Trophoblast cell (in vitro differentiated cells and primary cell): ENCODE measurements around the gene KCNK3.

Experiments used
- DNase-seq, 2 donors: peaks; one replicate each; pipeline ENCODE4 v3.0.0-alpha.2; 2016
- H2AFZ ChIP-seq: 2 replicates; pipeline ENCODE4 v1.6.1; 2013; ENCODE audit warnings: low read length, moderate library complexity, mild to moderate bottlenecking; ENCODE audit not compliant: insufficient read depth, poor library complexity
- H2AK5ac ChIP-seq: 2 replicates; pipeline ENCODE4 v1.6.1; 2013; ENCODE audit warnings: mild to moderate bottlenecking, low read length
- H2BK120ac ChIP-seq: 2 replicates; pipeline ENCODE4 v1.6.1; 2013; ENCODE audit warnings: low read length, mild to moderate bottlenecking, moderate library complexity; ENCODE audit not compliant: insufficient read depth, poor library complexity
- H2BK12ac ChIP-seq: 2 replicates; pipeline ENCODE4 v1.6.1; 2013; ENCODE audit warnings: mild to moderate bottlenecking, low read length, moderate library complexity
- H2BK5ac ChIP-seq: 2 replicates; pipeline ENCODE4 v1.6.1; 2013; ENCODE audit warnings: low read length, low read depth, moderate library complexity, mild to moderate bottlenecking; ENCODE audit not compliant: poor library complexity
- H3K14ac ChIP-seq: 2 replicates; pipeline ENCODE4 v1.6.1; 2013; ENCODE audit warnings: mild to moderate bottlenecking, low read length
- H3K18ac ChIP-seq: 2 replicates; pipeline ENCODE4 v1.6.1; 2013; ENCODE audit warnings: mild to moderate bottlenecking, low read length
- H3K23ac ChIP-seq: 2 replicates; pipeline ENCODE4 v1.6.1; 2013; ENCODE audit warnings: low read length
- H3K27ac ChIP-seq: 2 replicates; pipeline ENCODE4 v1.5.1; 2013; ENCODE audit warnings: low read depth, mild to moderate bottlenecking, inconsistent platforms, low read length, moderate library complexity
- H3K27me3 ChIP-seq: 2 replicates; pipeline ENCODE4 v1.6.1; 2013; ENCODE audit warnings: inconsistent platforms, mild to moderate bottlenecking, low read length, moderate library complexity; ENCODE audit not compliant: insufficient read depth
- H3K36me3 ChIP-seq, 2 experiments: 1 replicate in 1 of 2; 2 replicates in 1 of 2; pipeline ENCODE4 v1.6.1; 2013; ENCODE audit warnings: low read length in 2 of 2, mild to moderate bottlenecking in 2 of 2, moderate library complexity in 1 of 2; ENCODE audit not compliant: insufficient read depth in 2 of 2, control insufficient read depth in 1 of 2
- H3K4ac ChIP-seq: 2 replicates; pipeline ENCODE4 v1.6.1; 2013; ENCODE audit warnings: low read depth, mild to moderate bottlenecking, low read length, moderate library complexity
- H3K4me1 ChIP-seq, 2 experiments: 1 replicate in 1 of 2; 2 replicates in 1 of 2; pipeline ENCODE4 v1.6.1; 2013; ENCODE audit warnings: low read length in 2 of 2, mild to moderate bottlenecking in 2 of 2, moderate library complexity in 1 of 2; ENCODE audit not compliant: insufficient read depth in 2 of 2, control insufficient read depth in 1 of 2
- H3K4me2 ChIP-seq: 2 replicates; pipeline ENCODE4 v1.6.1; 2013; ENCODE audit warnings: inconsistent platforms, mild to moderate bottlenecking, low read length, moderate library complexity
- H3K4me3 ChIP-seq: 2 replicates; pipeline ENCODE4 v1.5.1; 2013; ENCODE audit warnings: mild to moderate bottlenecking, low read depth, low read length, inconsistent platforms
- H3K79me1 ChIP-seq: one replicate; pipeline ENCODE4 v1.6.1; 2013; ENCODE audit warnings: low read length
- H3K79me2 ChIP-seq: 2 replicates; pipeline ENCODE4 v1.6.1; 2013; ENCODE audit warnings: low read length, mild to moderate bottlenecking; ENCODE audit not compliant: control insufficient read depth, insufficient read depth, poor library complexity
- H3K9ac ChIP-seq: 2 replicates; pipeline ENCODE4 v1.6.1; 2013; ENCODE audit warnings: mild to moderate bottlenecking, low read length
- H3K9me3 ChIP-seq: 2 replicates; pipeline ENCODE4 v1.6.1; 2013; ENCODE audit warnings: low read depth, mild to moderate bottlenecking, control low read depth, inconsistent platforms, low read length; ENCODE audit not compliant: insufficient read depth
- H4K12ac ChIP-seq: 2 replicates; pipeline ENCODE4 v1.6.1; 2013; ENCODE audit warnings: low read depth, mild to moderate bottlenecking, low read length, moderate library complexity
- H4K8ac ChIP-seq: 2 replicates; pipeline ENCODE4 v1.6.1; 2013; ENCODE audit warnings: low read depth, mild to moderate bottlenecking, low read length, moderate library complexity
- H4K91ac ChIP-seq: one replicate; pipeline ENCODE4 v1.6.1; 2013; ENCODE audit warnings: low read depth, mild to moderate bottlenecking, low read length, moderate library complexity
- WGBS: extraction: QIAGEN DNeasy Blood & Tissue Kit; methylation state at CpG from one replicate; pipeline ENCODE4 v1.1.7; 2013; ENCODE audit warnings: missing lambda C conversion rate; ENCODE audit not compliant: insufficient read length, insufficient coverage; ENCODE audit errors: extremely low coverage; 5-methylcytosine and 5-hydroxymethylcytosine counted together

Gene KCNK3

DNA sequence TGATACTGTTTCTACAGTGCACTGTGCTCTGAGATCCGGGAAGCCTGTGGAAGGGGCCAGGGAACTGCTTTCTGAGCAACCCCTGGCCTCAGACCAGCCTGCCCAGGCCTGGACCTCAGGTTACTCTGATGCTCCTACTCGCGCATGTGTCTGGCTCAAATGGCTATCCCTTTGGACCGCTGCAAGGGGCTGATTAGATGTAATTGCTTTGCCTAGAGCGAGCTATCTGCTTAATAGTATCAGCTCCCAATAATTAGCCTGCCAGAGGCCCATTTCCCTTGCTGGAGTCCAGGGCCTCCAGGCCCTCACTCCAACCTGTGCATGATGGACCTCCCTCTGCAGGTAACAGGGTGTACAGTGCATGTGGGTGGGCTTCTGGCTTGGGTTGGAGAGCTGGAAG is 7.2 kb upstream of the KCNK3 start:
- H2BK12ac ChIP-seq = no peak overlapping the region
- no peaks in the 10 kb centered on the region for H3K79me2 ChIP-seq
- H3K14ac ChIP-seq = no peak overlapping the region
- H3K9me3 ChIP-seq = no peaks in the 10 kb centered on the region
- H3K36me3 ChIP-seq = no peaks in the 10 kb centered on the region
- no peaks in the 10 kb centered on the region for H3K79me1 ChIP-seq
- DNase-seq = no peak
- no peak overlapping the region for H2BK5ac ChIP-seq
- no peak overlapping the region for H3K27ac ChIP-seq
- no peak overlapping the region for H3K23ac ChIP-seq
- H3K4ac ChIP-seq = no peak overlapping the region
- no peak overlapping the region for H3K4me3 ChIP-seq
- no peak overlapping the region for H4K12ac ChIP-seq
- H4K8ac ChIP-seq = no peak overlapping the region
- H4K91ac ChIP-seq = no peak overlapping the region
- H3K4me1 ChIP-seq = peaks cover 6 to 7% of the 10 kb centered on the region in 2 experiments
- no peak overlapping the region for H2AFZ ChIP-seq
- H3K18ac ChIP-seq = no peak overlapping the region
- no peak overlapping the region for H2BK120ac ChIP-seq
- H3K9ac ChIP-seq = no peak overlapping the region
- H3K4me2 ChIP-seq = no peak overlapping the region
- H2AK5ac ChIP-seq = no peak overlapping the region
- no CpG with 5 or more reads among the region's 5 CpGs for WGBS
- no peaks in the 10 kb centered on the region for H3K27me3 ChIP-seq

DNA sequence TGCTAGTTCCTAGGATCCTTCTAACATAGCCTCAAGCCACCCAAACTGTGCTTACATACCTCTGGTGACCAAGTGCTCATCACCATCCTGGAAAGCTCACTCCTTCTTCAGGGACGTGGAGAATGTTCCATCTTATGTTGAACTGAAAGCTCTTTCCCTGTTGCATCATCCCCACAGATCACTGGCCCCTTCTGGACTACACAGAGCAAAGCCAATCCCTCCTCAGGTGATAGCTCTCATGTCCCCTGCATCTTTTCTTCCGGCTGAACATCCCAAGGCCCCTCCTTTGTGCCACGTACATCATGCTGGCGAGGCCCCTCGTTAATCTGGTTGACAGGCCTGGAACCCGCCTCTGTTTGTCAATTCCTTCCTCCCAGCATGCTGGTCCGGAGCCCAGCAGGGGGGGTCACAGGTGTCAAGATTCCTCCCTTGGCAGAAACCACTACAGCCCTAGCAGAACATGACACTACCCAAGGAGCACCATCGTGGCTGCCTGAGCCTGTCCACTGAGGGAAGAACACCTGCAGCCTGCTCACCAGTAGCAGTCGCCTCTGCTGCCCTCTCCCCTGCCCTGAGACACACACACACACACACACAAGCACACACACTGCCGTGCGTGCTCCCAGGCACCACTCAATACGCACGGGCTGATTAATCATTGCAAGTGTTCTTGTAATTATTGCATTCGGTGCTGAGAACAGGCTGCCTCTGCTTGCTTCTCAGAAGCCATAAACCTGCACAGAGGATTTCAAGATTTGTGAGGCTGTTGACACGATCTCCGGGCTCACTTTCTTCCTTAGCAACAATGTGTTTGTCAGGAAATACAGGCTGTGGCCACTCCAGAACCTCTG is 6.3 kb upstream of the KCNK3 start:
- no peak overlapping the region for H3K4me2 ChIP-seq
- no peak overlapping the region for H2BK12ac ChIP-seq
- no peak overlapping the region for H2AK5ac ChIP-seq
- H4K8ac ChIP-seq = no peak overlapping the region
- H2BK120ac ChIP-seq = no peak overlapping the region
- no peak overlapping the region for H3K14ac ChIP-seq
- no peak overlapping the region for H4K91ac ChIP-seq
- H3K4me3 ChIP-seq = no peak overlapping the region
- H2BK5ac ChIP-seq = no peak overlapping the region
- no peaks in the 10 kb centered on the region for H3K79me1 ChIP-seq
- no peak overlapping the region for H4K12ac ChIP-seq
- H3K79me2 ChIP-seq = no peaks in the 10 kb centered on the region
- WGBS = no CpG with 5 or more reads among the region's 16 CpGs
- H3K36me3 ChIP-seq = no peaks in the 10 kb centered on the region
- H3K23ac ChIP-seq = no peak overlapping the region
- no peak overlapping the region for H3K4ac ChIP-seq
- H3K4me1 ChIP-seq = peaks cover 6 to 7% of the 10 kb centered on the region in 2 experiments
- no peak overlapping the region for H3K27ac ChIP-seq
- DNase-seq = no peak
- no peak overlapping the region for H3K18ac ChIP-seq
- no peak overlapping the region for H3K9ac ChIP-seq
- H3K9me3 ChIP-seq = no peaks in the 10 kb centered on the region
- H2AFZ ChIP-seq = no peak overlapping the region
- no peaks in the 10 kb centered on the region for H3K27me3 ChIP-seq

DNA sequence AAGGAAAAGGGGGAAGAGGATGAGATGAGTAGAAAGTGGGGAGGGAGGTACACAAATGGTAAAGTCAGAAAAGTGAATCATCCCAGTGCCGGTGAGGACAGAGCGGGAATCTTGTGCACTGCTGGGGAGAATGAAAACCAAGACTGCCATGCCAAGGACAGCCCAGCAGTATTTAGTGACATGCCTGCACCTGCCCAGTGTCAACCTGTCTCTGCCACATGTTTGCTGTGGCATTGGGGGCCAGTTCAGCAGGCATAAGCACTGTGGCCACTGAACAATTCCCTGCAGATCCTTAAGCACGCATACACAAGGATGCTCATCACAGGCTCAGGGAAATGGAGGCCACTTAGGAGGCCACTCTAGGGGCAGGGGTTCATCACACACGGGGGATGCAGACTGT is 5.2 kb upstream of the KCNK3 start:
- Histone ChIP-seq H3K36me3 (no peaks in the 10 kb centered on the region), H3K23ac (no peak overlapping the region), H3K14ac (no peak overlapping the region), H2BK12ac (no peak overlapping the region), H3K79me2 (no peaks in the 10 kb centered on the region), H4K91ac (no peak overlapping the region), H4K12ac (no peak overlapping the region), H3K4me1 (peaks cover 4 to 5% of the 10 kb centered on the region in 2 experiments), H3K9me3 (peaks cover 2% of the 10 kb centered on the region), H3K9ac (no peak overlapping the region), H2BK120ac (no peak overlapping the region), H3K27ac (no peak overlapping the region), H3K18ac (no peak overlapping the region), H2BK5ac (no peak overlapping the region), H2AFZ (no peak overlapping the region), H3K79me1 (no peaks in the 10 kb centered on the region), H2AK5ac (no peak overlapping the region), H3K27me3 (no peaks in the 10 kb centered on the region), H3K4me3 (no peak overlapping the region), H3K4ac (no peak overlapping the region), H3K4me2 (no peak overlapping the region), H4K8ac (no peak overlapping the region)
- WGBS = no CpG with 5 or more reads among the region's 4 CpGs
- no peak for DNase-seq

DNA sequence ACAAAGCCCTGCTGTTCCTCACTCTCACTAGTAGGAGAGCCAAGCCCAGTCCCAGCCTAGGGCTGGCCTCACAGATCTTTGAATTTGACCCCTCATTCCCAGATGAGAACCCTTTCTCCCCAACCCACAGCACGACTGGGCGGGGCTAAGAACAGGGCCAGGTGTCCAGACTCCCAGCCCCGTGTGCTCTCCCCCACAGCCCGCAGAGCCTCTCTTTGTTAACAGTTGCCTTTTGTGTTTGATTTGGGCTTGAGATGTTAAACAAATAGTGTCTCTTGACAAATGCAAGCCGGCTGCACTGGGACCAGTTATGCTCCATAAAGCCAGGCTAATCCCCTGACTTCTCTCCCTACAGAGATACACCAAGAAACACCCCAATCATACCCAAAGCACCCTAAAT is 4.7 kb upstream of the KCNK3 start:
- no peak overlapping the region for H2BK5ac ChIP-seq
- H3K9ac ChIP-seq = no peak overlapping the region
- H3K4me2 ChIP-seq = no peak overlapping the region
- H3K27ac ChIP-seq = no peak overlapping the region
- H3K4me1 ChIP-seq = peaks cover 6% of the 10 kb centered on the region in 2 experiments
- peaks cover 3% of the 10 kb centered on the region for H3K9me3 ChIP-seq
- H3K4ac ChIP-seq = no peak overlapping the region
- H3K4me3 ChIP-seq = no peak overlapping the region
- H4K12ac ChIP-seq = no peak overlapping the region
- no peak overlapping the region for H2BK120ac ChIP-seq
- H2AFZ ChIP-seq = no peak overlapping the region
- H3K23ac ChIP-seq = no peak overlapping the region
- no peak overlapping the region for H4K8ac ChIP-seq
- H2AK5ac ChIP-seq = no peak overlapping the region
- H3K27me3 ChIP-seq = peaks cover 1% of the 10 kb centered on the region
- no CpG with 5 or more reads among the region's 5 CpGs for WGBS
- no peak overlapping the region for H3K14ac ChIP-seq
- no peaks in the 10 kb centered on the region for H3K79me1 ChIP-seq
- H2BK12ac ChIP-seq = no peak overlapping the region
- no peaks in the 10 kb centered on the region for H3K36me3 ChIP-seq
- no peaks in the 10 kb centered on the region for H3K79me2 ChIP-seq
- no peak overlapping the region for H3K18ac ChIP-seq
- DNase-seq = no peak
- no peak overlapping the region for H4K91ac ChIP-seq
